HepG2 (cell line): ENCODE data around the gene DIP2C. TPM values are rescaled to one million over a fixed set of nuclear protein-coding genes. Genes with fewer than 3 reads are reported as not detected.

ENCODE experiments used
- ARHGAP35 ChIP-seq: sonication (generic); formaldehyde crosslinking; IDR thresholded peaks from 2 replicates; pipeline ENCODE4 v1.9.0; 2022; ENCODE audit warnings: mild to moderate bottlenecking, inconsistent platforms, moderate library complexity, missing genetic modification reagents, borderline replicate concordance
- MED13 ChIP-seq: sonication (generic); formaldehyde crosslinking; IDR thresholded peaks from 2 replicates; pipeline ENCODE4 v1.5.0; 2020; ENCODE audit warnings: missing genetic modification reagents
- RAD21 ChIP-seq: fragments of 450-650 bp; formaldehyde crosslinking; IDR thresholded peaks from 2 replicates; pipeline ENCODE4 v1.5.0; 2020; ENCODE audit warnings: mild to moderate bottlenecking
- ZKSCAN8 ChIP-seq: IDR thresholded peaks from 2 replicates; pipeline ENCODE4 v1.6.1; 2016; ENCODE audit warnings: borderline replicate concordance, missing genetic modification reagents, missing compliant biosample characterization
- ZNF101 ChIP-seq: sonication (generic); formaldehyde crosslinking; IDR thresholded peaks from 2 replicates; pipeline ENCODE4 v1.4.0; 2020; ENCODE audit warnings: mild to moderate bottlenecking, low read depth, missing genetic modification reagents, borderline replicate concordance
- ZNF768 ChIP-seq: sonication (generic); formaldehyde crosslinking; IDR thresholded peaks from 2 replicates; pipeline ENCODE4 v1.4.0; 2020; ENCODE audit warnings: missing genetic modification reagents
- polyA plus RNA-seq, 8 experiments: library from polyadenylated mRNA; depleted of rRNA in 3 of 8; stranded (reverse) in 7 of 8; unstranded in 1 of 8; fragments of >200 nt; fragmentation: Illumina TruSeq in 4 of 8; extraction: Trizol in 4 of 8; gene quantifications; 2 replicates each; pipeline versions ENCODE4 v1.2.1 to v1.2.3, GENCODE V29; 2011 to 2016; ENCODE audit warnings: low read depth in 4 of 8, missing spikeins in 1 of 8, mixed read lengths in 1 of 8; ENCODE audit not compliant: insufficient read depth in 1 of 8
- total RNA-seq, 5 experiments: library from RNA; depleted of rRNA; stranded (reverse); fragments of >200 nt; fragmentation: Illumina TruSeq; extraction: Trizol; gene quantifications; 2 replicates each; pipeline ENCODE4 v1.2.3, GENCODE V29; 2016; ENCODE audit warnings: low read depth in 1 of 5
- TF ChIP-seq, protein P1 (sequence below): sonication (generic); formaldehyde crosslinking; IDR thresholded peaks from one replicate; pipeline ENCODE4 v1.5.1; 2020; ENCODE audit warnings: mild to moderate bottlenecking, missing genetic modification reagents; ENCODE audit errors: not compliant biosample characterization
- TF ChIP-seq, protein P2 (sequence below): sonication (generic); formaldehyde crosslinking; IDR thresholded peaks from 2 replicates; pipeline ENCODE4 v1.4.0; 2020; ENCODE audit warnings: missing genetic modification reagents, borderline replicate concordance
- TF ChIP-seq, protein P3 (sequence below): IDR thresholded peaks from 2 replicates; pipeline ENCODE4 v1.6.1; 2016; ENCODE audit warnings: low read depth, control low read depth
- TF ChIP-seq, protein P4 (sequence below): sonication (generic); formaldehyde crosslinking; IDR thresholded peaks from 2 replicates; pipeline ENCODE4 v1.4.0; 2020; ENCODE audit warnings: missing genetic modification reagents
- TF ChIP-seq, protein P5 (sequence below): sonication (generic); formaldehyde crosslinking; IDR thresholded peaks from 2 replicates; pipeline ENCODE4 v1.8.0; 2022; ENCODE audit warnings: missing genetic modification reagents, mild to moderate bottlenecking, inconsistent platforms, borderline replicate concordance

The DIP2C gene
- total and polyA plus RNA-seq, 2 of the 13 experiments (the other 11 are each of a cell fraction or from before 2014, with no cell fraction given) = 2.2 to 2.7 TPM

DNA sequence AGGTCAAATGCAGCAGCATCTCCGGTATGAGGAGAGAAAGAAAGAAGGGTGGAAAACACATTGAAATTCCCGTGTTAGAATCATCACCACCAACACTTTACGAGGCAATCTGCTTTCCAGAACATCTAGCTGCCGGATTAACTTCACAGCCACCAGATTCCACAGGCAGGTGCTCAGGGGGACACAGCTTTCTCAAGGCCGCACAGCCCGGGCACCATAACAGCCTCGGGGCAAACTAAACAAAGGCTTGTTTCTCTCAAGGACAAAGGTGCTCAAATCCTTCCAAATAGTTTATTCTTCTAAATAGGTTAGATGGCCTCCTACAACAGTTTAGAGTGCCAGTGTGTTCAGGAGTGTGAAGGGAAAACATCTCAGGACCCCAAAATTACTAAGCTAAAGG lies 156.3 kb downstream of the DIP2C start (continued):
- TF ChIP-seq, protein P1, sequence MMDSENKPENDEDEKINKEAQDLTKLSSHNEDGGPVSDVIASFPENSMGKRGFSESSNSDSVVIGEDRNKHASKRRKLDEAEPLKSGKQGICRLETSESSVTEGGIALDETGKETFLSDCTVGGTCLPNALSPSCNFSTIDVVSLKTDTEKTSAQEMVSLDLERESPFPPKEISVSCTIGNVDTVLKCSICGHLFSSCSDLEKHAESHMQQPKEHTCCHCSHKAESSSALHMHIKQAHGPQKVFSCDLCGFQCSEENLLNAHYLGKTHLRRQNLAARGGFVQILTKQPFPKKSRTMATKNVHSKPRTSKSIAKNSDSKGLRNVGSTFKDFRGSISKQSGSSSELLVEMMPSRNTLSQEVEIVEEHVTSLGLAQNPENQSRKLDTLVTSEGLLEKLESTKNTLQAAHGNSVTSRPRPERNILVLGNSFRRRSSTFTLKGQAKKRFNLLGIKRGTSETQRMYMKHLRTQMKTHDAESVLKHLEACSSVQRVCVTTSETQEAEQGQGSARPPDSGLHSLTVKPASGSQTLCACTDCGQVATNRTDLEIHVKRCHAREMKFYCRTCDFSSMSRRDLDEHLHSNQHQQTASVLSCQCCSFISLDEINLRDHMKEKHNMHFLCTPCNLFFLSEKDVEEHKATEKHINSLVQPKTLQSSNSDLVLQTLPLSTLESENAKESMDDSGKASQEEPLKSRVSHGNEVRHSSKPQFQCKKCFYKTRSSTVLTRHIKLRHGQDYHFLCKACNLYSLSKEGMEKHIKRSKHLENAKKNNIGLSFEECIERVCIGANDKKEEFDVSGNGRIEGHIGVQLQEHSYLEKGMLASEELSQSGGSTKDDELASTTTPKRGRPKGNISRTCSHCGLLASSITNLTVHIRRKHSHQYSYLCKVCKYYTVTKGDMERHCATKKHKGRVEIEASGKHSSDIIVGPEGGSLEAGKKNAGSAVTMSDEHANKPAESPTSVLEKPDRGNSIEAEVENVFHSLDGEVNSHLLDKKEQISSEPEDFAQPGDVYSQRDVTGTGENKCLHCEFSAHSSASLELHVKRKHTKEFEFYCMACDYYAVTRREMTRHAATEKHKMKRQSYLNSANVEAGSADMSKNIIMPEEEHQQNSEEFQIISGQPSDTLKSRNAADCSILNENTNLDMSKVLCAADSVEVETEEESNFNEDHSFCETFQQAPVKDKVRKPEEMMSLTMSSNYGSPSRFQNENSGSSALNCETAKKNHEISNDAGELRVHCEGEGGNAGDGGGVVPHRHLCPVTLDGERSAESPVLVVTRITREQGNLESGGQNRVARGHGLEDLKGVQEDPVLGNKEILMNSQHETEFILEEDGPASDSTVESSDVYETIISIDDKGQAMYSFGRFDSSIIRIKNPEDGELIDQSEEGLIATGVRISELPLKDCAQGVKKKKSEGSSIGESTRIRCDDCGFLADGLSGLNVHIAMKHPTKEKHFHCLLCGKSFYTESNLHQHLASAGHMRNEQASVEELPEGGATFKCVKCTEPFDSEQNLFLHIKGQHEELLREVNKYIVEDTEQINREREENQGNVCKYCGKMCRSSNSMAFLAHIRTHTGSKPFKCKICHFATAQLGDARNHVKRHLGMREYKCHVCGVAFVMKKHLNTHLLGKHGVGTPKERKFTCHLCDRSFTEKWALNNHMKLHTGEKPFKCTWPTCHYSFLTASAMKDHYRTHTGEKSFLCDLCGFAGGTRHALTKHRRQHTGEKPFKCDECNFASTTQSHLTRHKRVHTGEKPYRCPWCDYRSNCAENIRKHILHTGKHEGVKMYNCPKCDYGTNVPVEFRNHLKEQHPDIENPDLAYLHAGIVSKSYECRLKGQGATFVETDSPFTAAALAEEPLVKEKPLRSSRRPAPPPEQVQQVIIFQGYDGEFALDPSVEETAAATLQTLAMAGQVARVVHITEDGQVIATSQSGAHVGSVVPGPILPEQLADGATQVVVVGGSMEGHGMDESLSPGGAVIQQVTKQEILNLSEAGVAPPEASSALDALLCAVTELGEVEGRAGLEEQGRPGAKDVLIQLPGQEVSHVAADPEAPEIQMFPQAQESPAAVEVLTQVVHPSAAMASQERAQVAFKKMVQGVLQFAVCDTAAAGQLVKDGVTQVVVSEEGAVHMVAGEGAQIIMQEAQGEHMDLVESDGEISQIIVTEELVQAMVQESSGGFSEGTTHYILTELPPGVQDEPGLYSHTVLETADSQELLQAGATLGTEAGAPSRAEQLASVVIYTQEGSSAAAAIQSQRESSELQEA = no peak
- TF ChIP-seq ZNF101 (CRISPR knock-in tag) = no peak
- TF ChIP-seq, protein P2, sequence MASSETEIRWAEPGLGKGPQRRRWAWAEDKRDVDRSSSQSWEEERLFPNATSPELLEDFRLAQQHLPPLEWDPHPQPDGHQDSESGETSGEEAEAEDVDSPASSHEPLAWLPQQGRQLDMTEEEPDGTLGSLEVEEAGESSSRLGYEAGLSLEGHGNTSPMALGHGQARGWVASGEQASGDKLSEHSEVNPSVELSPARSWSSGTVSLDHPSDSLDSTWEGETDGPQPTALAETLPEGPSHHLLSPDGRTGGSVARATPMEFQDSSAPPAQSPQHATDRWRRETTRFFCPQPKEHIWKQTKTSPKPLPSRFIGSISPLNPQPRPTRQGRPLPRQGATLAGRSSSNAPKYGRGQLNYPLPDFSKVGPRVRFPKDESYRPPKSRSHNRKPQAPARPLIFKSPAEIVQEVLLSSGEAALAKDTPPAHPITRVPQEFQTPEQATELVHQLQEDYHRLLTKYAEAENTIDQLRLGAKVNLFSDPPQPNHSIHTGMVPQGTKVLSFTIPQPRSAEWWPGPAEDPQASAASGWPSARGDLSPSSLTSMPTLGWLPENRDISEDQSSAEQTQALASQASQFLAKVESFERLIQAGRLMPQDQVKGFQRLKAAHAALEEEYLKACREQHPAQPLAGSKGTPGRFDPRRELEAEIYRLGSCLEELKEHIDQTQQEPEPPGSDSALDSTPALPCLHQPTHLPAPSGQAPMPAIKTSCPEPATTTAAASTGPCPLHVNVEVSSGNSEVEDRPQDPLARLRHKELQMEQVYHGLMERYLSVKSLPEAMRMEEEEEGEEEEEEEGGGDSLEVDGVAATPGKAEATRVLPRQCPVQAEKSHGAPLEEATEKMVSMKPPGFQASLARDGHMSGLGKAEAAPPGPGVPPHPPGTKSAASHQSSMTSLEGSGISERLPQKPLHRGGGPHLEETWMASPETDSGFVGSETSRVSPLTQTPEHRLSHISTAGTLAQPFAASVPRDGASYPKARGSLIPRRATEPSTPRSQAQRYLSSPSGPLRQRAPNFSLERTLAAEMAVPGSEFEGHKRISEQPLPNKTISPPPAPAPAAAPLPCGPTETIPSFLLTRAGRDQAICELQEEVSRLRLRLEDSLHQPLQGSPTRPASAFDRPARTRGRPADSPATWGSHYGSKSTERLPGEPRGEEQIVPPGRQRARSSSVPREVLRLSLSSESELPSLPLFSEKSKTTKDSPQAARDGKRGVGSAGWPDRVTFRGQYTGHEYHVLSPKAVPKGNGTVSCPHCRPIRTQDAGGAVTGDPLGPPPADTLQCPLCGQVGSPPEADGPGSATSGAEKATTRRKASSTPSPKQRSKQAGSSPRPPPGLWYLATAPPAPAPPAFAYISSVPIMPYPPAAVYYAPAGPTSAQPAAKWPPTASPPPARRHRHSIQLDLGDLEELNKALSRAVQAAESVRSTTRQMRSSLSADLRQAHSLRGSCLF (CRISPR knock-in tag) = no peak
- TF ChIP-seq, protein P3, sequence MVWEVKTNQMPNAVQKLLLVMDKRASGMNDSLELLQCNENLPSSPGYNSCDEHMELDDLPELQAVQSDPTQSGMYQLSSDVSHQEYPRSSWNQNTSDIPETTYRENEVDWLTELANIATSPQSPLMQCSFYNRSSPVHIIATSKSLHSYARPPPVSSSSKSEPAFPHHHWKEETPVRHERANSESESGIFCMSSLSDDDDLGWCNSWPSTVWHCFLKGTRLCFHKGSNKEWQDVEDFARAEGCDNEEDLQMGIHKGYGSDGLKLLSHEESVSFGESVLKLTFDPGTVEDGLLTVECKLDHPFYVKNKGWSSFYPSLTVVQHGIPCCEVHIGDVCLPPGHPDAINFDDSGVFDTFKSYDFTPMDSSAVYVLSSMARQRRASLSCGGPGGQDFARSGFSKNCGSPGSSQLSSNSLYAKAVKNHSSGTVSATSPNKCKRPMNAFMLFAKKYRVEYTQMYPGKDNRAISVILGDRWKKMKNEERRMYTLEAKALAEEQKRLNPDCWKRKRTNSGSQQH (CRISPR knock-in tag) = no peak
- TF ChIP-seq, protein P4, sequence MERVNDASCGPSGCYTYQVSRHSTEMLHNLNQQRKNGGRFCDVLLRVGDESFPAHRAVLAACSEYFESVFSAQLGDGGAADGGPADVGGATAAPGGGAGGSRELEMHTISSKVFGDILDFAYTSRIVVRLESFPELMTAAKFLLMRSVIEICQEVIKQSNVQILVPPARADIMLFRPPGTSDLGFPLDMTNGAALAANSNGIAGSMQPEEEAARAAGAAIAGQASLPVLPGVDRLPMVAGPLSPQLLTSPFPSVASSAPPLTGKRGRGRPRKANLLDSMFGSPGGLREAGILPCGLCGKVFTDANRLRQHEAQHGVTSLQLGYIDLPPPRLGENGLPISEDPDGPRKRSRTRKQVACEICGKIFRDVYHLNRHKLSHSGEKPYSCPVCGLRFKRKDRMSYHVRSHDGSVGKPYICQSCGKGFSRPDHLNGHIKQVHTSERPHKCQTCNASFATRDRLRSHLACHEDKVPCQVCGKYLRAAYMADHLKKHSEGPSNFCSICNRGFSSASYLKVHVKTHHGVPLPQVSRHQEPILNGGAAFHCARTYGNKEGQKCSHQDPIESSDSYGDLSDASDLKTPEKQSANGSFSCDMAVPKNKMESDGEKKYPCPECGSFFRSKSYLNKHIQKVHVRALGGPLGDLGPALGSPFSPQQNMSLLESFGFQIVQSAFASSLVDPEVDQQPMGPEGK (CRISPR knock-in tag) = peak; percentile 30; the same call in 1 of the 2 replicates
- TF ChIP-seq ARHGAP35 (CRISPR knock-in tag) = no peak
- TF ChIP-seq MED13 = no peak
- no peak for TF ChIP-seq ZNF768 (CRISPR knock-in tag)
- no peak for TF ChIP-seq ZKSCAN8 (CRISPR knock-in tag)
- TF ChIP-seq, protein P5, sequence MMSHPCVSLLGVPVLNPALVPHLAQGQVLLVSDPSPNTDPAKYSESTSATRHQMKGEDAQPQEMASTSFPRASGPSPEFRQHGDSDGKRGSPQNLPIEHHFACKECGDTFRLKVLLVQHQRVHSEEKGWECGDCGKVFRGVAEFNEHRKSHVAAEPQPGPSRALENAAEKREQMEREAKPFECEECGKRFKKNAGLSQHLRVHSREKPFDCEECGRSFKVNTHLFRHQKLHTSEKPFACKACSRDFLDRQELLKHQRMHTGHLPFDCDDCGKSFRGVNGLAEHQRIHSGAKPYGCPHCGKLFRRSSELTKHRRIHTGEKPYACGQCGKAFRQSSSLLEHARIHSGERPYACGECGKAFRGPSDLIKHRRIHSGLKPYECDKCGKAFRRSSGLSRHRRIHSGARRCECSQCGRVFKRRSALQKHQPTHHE (CRISPR knock-in tag) = no peak
- no peak for TF ChIP-seq RAD21
